ENCODE data around the gene PPP2R3B. TPM values are rescaled to one million over a fixed set of nuclear protein-coding genes. Genes with fewer than 3 reads are reported as not detected.
A peak's percentile ranks its signal among the peaks of the same experiment; 100 is the strongest.

PPP2R3B gene
- total and polyA plus RNA-seq, 8 donors = 5.0 to 38.8 (median 6.9) TPM

DNA sequence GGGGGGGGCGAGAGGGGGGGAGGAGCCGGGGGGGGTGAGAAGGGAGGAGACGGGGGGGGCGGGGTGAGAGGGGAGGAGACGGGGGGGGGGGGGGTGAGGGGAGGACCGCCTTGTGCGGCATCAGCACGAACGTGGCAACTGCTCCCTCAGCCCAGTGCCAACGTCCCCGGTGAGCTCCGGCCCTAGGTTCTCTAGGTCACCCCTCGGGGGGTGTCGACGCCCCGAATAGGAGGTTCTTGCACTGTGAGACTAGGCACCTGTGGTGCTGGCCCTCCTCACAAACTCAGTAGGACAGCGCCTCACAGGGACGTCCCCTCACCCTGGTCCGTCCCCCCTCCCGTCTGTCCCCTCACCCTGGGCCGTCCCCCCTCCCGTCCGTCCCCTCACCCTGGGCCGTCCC lies 46.6 kb downstream of the PPP2R3B start:
- ATAC-seq (no peak), DNase-seq (peak in 1 of 6 donors; percentile 70), FAIRE-seq (no peak)
- H3K27ac ChIP-seq = no peak overlapping the region
- no peaks in the 10 kb centered on the region for H3K36me3 ChIP-seq
- intact Hi-C loops (cut with DNase I) = no loop called here
- H3K9me3 ChIP-seq = no peaks in the 10 kb centered on the region
- WGBS, 2 donors = 75 to 89% methylated on average over 8 to 17 of the region's 24 CpGs
- TF ChIP-seq, protein P1, sequence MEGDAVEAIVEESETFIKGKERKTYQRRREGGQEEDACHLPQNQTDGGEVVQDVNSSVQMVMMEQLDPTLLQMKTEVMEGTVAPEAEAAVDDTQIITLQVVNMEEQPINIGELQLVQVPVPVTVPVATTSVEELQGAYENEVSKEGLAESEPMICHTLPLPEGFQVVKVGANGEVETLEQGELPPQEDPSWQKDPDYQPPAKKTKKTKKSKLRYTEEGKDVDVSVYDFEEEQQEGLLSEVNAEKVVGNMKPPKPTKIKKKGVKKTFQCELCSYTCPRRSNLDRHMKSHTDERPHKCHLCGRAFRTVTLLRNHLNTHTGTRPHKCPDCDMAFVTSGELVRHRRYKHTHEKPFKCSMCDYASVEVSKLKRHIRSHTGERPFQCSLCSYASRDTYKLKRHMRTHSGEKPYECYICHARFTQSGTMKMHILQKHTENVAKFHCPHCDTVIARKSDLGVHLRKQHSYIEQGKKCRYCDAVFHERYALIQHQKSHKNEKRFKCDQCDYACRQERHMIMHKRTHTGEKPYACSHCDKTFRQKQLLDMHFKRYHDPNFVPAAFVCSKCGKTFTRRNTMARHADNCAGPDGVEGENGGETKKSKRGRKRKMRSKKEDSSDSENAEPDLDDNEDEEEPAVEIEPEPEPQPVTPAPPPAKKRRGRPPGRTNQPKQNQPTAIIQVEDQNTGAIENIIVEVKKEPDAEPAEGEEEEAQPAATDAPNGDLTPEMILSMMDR (IDR thresholded peaks at IDR 0.05) = no peak
- no peak overlapping the region for H3K4me3 ChIP-seq
- no peaks in the 10 kb centered on the region for H3K4me1 ChIP-seq
- H3K27me3 ChIP-seq = no peaks in the 10 kb centered on the region

DNA sequence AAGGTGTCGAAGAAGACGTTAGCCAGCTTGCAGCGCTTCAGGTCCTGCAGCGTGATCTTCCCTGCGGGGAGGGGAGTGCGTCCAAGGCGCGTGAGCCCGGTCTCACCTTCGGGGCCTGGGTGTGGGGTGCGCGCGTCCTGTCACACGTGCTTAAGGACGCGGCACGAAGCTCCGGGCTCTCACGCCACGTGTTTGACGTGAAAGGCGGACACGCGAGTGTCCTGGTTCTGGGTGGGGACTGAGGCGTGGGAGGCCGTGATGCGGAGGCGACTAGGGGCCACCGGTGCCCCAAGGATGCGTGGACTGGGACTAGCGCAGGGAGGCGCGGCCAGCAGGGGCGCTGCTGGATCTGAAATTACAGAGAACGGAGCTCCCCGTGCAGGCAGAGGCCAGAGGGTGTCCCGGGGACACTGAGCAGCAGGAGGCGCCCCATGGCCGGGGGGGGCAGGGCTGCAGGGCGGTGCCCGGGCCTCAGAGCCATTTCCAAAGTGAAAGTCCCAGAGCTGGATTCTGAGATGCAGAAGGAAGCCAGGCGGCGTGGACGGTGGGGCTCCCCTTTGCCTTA lies 47.8 kb downstream of the PPP2R3B start:
- no peak overlapping the region for H3K27ac ChIP-seq
- H3K27me3 ChIP-seq = no peaks in the 10 kb centered on the region
- no peak overlapping the region for H3K4me3 ChIP-seq
- no peaks in the 10 kb centered on the region for H3K4me1 ChIP-seq
- TF ChIP-seq, protein P1 (IDR thresholded peaks at IDR 0.05) = no peak
- FAIRE-seq = no peak
- no peak for ATAC-seq
- DNase-seq = peak in 2 of 6 donors; percentile 35 to 69
- H3K9me3 ChIP-seq = no peaks in the 10 kb centered on the region
- intact Hi-C loops (cut with DNase I) = no loop called here
- H3K36me3 ChIP-seq = no peaks in the 10 kb centered on the region
- 96 to 97% methylated on average over 40 to 44 of the region's 44 CpGs for WGBS, 2 donors

DNA sequence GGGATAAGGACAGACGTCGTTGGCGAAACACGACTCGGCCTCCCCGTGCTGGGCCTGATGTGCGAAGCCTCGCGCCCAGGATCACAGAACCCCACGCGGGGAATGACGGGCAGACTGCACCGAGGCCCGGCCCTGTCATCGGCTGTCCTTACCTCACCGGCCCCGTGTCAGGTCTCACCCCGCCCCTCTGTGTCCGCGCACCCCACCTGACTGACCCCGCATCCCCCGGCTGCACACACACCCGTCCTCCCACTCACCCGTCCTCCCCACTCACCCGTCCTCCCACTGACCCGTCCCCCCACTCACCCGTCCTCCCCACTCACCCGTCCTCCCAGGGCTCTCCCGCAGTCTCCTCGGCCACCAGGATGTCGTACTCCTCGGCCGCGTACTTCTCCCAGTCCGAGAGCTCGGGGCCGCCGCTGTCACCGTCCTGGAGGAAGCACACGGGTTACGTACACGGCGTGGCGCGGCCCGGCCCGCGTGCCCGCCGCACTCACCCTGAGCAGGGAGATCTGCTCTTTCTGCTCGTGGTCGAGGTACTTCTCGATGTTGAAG lies 48.3 kb downstream of the PPP2R3B start:
- no peaks in the 10 kb centered on the region for H3K4me1 ChIP-seq
- no peaks in the 10 kb centered on the region for H3K36me3 ChIP-seq
- ATAC-seq (no peak), DNase-seq (peak in 2 of 6 donors; percentile 54 to 77), FAIRE-seq (no peak)
- TF ChIP-seq, protein P1 (IDR thresholded peaks at IDR 0.05) = no peak
- intact Hi-C loops (cut with DNase I) = no loop called here
- no peaks in the 10 kb centered on the region for H3K27me3 ChIP-seq
- H3K4me3 ChIP-seq = no peak overlapping the region
- 91 to 93% methylated on average over 49 to 53 of the region's 53 CpGs for WGBS, 2 donors
- H3K9me3 ChIP-seq = no peaks in the 10 kb centered on the region
- no peak overlapping the region for H3K27ac ChIP-seq

DNA sequence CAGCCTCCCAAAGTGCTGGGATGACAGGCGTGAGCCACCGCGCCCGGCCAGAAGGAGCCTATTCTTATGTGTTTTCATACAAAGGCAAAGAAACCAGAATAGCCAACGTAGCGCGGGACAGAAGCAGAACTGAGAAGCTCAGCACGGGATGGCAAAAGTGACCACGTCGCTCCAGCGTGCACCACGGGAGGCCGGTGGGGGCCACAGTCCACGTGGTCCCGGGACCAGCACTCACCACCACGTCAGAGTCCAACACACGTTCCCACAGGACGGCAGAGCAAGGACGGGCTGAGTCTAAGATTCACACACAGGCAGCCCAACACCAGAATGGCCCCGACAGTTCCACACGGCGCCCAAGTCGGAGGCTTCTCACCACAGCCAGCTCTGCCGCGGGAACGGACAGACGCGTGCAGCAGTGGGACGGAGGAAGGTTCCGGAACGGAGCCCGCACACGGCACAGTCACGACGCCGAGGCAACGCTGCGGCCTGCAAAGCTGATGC lies 49.3 kb downstream of the PPP2R3B start:
- Histone ChIP-seq H3K36me3 (no peaks in the 10 kb centered on the region), H3K27me3 (no peaks in the 10 kb centered on the region), H3K4me3 (no peak overlapping the region), H3K4me1 (no peaks in the 10 kb centered on the region), H3K27ac (no peak overlapping the region), H3K9me3 (no peaks in the 10 kb centered on the region)
- TF ChIP-seq, protein P1 (IDR thresholded peaks at IDR 0.05) = no peak
- WGBS, 2 donors = 86 to 88% methylated on average over 38 of the region's 38 CpGs
- intact Hi-C loops (cut with DNase I) = no loop called here
- ATAC-seq (no peak), FAIRE-seq (no peak), DNase-seq (peak in 2 of 6 donors; percentile 33 to 36)

DNA sequence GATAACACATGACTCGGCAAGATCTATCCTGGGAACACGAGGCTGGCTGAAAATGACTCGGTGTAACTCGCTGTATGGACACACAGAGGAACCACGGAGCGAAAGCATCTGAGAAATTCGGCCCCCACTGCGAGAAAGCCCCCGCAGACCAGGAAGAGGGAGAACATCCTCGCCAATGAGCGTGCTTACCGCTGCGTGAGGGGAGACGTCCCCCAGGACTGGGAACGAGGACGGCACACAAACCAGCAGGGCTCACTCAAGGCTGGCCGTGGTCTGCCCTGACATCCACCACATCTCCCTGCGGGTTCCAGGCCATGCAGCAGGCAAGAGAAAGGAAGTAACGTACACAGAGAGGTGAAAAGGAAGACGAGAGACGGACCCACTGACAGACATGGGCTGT lies 50.5 kb downstream of the PPP2R3B start:
- H3K36me3 ChIP-seq = no peaks in the 10 kb centered on the region
- TF ChIP-seq, protein P1 (IDR thresholded peaks at IDR 0.05) = no peak

More for the DNA sequence above, 50.5 kb downstream of the PPP2R3B start:
- ATAC-seq = no peak
- Histone ChIP-seq H3K27me3 (peaks cover 0 to 3% (median 0%) of the 10 kb centered on the region in 4 donors), H3K9me3 (no peaks in the 10 kb centered on the region), H3K27ac (no peak overlapping the region), H3K4me1 (no peaks in the 10 kb centered on the region), H3K4me3 (no peak overlapping the region)
- peak in 2 of 6 donors; percentile 29 to 31 for DNase-seq
- intact Hi-C loops (cut with DNase I) = no loop called here
- WGBS, 2 donors = 86 to 91% methylated on average over 21 of the region's 21 CpGs
- FAIRE-seq = no peak
